ENCODE measurements around the gene PTPRG.

Gene PTPRG

GRCh38 chr3:61562042-61562720, 810 bp downstream of the PTPRG start:
- Histone ChIP-seq H3K36me3 (ENCODE audit: insufficient read depth) (no peaks in the 10 kb centered on the region), H3K4me1 (ENCODE audit: low read depth, poor library complexity, severe bottlenecking) (no peaks in the 10 kb centered on the region), H3K27me3 (ENCODE audit: insufficient read depth, low read depth) (no peaks in the 10 kb centered on the region), H3K4me3 (IDR thresholded peaks at IDR 0.05; ENCODE audit: insufficient read depth, low read depth, low read length) (peak overlapping the region; percentile 24), H2AFZ (ENCODE audit: low read depth) (peak overlapping the region; percentile 64), H3K9ac (peak overlapping the region; percentile 69), H3K27ac (peak overlapping the region; percentile 53), H4K20me1 (ENCODE audit: insufficient read depth) (no peaks in the 10 kb centered on the region), H3K79me2 (ENCODE audit: insufficient read depth, low read depth) (no peaks in the 10 kb centered on the region; the same call in 1 of the 2 replicates), H3K4me2 (peak overlapping the region; percentile 36; the same call in 1 of the 2 replicates)
- no peak for TF ChIP-seq CTCF (conservative IDR thresholded peaks at IDR 0.05; ENCODE audit: low read depth, low read length)

GRCh38 chr3:61562721-61563312, 1.4 kb downstream of the PTPRG start:
- Histone ChIP-seq H3K9ac (peak overlapping the region; percentile 69; the same call in 1 of the 2 replicates), H2AFZ (ENCODE audit: low read depth) (no peak overlapping the region), H3K79me2 (ENCODE audit: insufficient read depth, low read depth) (no peaks in the 10 kb centered on the region; the same call in 1 of the 2 replicates), H3K4me3 (IDR thresholded peaks at IDR 0.05; ENCODE audit: insufficient read depth, low read depth, low read length) (no peak overlapping the region), H3K4me2 (peak overlapping the region; percentile 45; the same call in 1 of the 2 replicates), H3K27me3 (ENCODE audit: insufficient read depth, low read depth) (no peaks in the 10 kb centered on the region), H3K27ac (no peak overlapping the region), H3K36me3 (ENCODE audit: insufficient read depth) (no peaks in the 10 kb centered on the region), H4K20me1 (ENCODE audit: insufficient read depth) (no peaks in the 10 kb centered on the region), H3K4me1 (ENCODE audit: low read depth, poor library complexity, severe bottlenecking) (peaks cover under 1% of the 10 kb centered on the region)
- TF ChIP-seq CTCF (conservative IDR thresholded peaks at IDR 0.05; ENCODE audit: low read depth, low read length): no peak

DNA sequence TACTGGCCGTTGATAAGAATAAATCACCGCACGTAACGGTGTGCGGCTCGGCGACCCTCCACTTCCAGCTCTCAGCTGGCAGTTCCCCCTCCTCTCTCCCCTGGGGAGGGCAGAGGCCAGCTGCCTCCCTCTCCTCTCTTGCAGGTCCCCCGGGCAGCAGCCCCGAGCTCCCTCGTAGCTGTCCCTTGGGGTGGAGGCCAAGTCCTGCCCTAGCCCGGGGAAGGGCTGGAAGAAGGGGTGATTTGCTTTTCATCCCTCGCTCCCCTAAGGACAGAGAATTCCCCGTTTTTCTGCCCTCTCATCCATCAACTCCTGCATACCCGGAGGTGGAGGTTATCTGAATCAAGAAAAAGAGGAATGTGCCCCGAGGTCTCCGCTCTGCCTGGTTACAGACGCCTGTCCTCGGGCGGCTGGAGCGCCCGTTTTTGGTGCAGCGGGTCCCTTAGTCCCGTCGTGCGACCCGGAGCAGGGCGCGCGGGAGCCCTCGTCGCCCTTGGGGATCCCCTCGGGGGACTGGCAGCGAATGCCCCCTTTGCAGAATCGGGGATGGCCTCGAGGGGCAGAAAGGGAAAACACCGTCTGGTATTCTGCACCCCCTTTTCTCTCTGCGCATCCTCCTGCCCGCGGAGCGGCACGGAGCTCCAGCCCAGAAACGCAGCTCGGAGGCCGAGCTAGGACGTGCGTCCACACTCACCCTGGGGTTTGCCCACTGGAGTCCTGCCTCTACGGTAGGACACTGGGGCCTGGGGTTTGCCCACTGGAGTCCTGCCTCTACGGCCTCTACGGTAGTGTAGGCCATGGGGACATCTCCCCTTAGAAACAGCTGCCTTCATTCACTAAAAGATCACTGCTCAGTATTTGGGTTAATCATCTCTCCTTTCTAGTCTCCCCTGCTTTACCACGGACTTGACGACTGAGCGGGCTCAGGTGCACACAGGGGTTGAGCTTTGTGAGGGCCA, 2.2 kb downstream of the PTPRG start:
- Histone ChIP-seq H3K79me2 (ENCODE audit: insufficient read depth, low read depth) (no peaks in the 10 kb centered on the region; the same call in 1 of the 2 replicates), H3K4me1 (ENCODE audit: low read depth, poor library complexity, severe bottlenecking) (peaks cover 6% of the 10 kb centered on the region), H2AFZ (ENCODE audit: low read depth) (no peak overlapping the region), H4K20me1 (ENCODE audit: insufficient read depth) (no peaks in the 10 kb centered on the region), H3K27ac (no peak overlapping the region), H3K27me3 (ENCODE audit: insufficient read depth, low read depth) (no peaks in the 10 kb centered on the region), H3K9ac (no peak overlapping the region), H3K4me2 (peak overlapping the region; percentile 45; the same call in 1 of the 2 replicates), H3K4me3 (IDR thresholded peaks at IDR 0.05; ENCODE audit: insufficient read depth, low read depth, low read length) (no peak overlapping the region), H3K36me3 (ENCODE audit: insufficient read depth) (no peaks in the 10 kb centered on the region)
- TF ChIP-seq CTCF (conservative IDR thresholded peaks at IDR 0.05; ENCODE audit: low read depth, low read length): no peak

DNA sequence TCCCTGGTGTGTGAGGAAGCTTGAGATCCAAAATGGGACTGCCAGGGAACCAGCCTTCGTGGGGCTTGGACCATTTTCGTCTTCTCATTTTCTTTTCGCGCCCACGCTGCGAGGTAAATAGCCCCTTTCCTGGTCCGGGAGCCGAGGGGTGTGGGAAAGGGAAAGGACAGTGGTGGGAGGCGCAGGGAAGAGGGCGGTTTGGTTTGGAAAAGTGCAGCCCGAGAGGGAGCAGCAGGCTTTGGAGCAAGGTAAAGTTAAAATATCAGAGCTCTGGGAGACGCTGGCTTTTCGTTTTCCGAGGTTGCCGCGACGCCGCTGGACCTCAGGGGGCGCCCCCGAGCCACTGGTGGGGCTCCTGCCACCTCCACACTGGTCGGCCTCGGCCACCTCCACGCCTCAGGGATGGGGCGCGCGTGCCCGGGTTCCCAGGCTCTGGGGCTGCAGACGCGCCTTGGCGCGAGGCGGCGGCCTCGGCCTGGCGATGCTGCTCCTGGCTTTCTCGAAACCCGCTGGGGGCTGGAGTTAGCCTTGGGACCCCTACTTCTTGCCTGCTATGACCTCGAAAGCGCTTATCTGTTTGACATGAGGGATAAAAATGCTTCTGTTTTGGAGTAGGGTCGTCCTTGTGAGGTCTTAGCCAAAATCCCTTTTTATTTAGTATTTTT, 3.2 kb downstream of the PTPRG start:
- H3K4me3 ChIP-seq (IDR thresholded peaks at IDR 0.05; ENCODE audit: insufficient read depth, low read depth, low read length): no peak overlapping the region
- H3K79me2 ChIP-seq (ENCODE audit: insufficient read depth, low read depth): no peaks in the 10 kb centered on the region; the same call in 1 of the 2 replicates
- no peak for TF ChIP-seq CTCF (conservative IDR thresholded peaks at IDR 0.05; ENCODE audit: low read depth, low read length)
- peaks cover 14% of the 10 kb centered on the region for H3K4me1 ChIP-seq (ENCODE audit: low read depth, poor library complexity, severe bottlenecking)
- H3K4me2 ChIP-seq: no peak overlapping the region
- no peak overlapping the region for H3K27ac ChIP-seq
- H2AFZ ChIP-seq (ENCODE audit: low read depth): no peak overlapping the region
- no peak overlapping the region for H3K9ac ChIP-seq
- H3K27me3 ChIP-seq (ENCODE audit: insufficient read depth, low read depth): no peaks in the 10 kb centered on the region
- no peaks in the 10 kb centered on the region for H3K36me3 ChIP-seq (ENCODE audit: insufficient read depth)
- no peaks in the 10 kb centered on the region for H4K20me1 ChIP-seq (ENCODE audit: insufficient read depth)
